Measurements from ENCODE around the gene BACE2.

The BACE2 gene

DNA sequence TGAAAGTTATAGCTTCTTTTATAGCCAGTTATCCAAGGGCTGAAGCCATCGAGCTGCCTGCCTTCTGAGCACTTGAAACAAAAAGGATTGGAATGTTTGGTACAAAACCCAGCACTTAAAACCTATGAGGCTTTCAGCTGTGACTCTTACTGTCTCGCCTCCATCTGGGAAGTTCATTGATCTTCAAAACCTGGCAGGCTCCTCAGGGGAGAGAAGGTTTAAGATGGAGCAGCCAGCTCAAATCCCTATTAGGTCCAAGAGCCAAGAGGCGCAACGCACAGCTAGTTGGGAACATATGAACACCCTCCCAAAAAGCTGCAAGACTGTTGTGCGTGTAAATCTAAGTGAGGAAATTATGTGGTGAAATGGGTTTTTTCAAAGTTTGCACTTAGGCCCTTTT lies 33.4 kb downstream of the BACE2 start:
- TF ChIP-seq, protein P1, sequence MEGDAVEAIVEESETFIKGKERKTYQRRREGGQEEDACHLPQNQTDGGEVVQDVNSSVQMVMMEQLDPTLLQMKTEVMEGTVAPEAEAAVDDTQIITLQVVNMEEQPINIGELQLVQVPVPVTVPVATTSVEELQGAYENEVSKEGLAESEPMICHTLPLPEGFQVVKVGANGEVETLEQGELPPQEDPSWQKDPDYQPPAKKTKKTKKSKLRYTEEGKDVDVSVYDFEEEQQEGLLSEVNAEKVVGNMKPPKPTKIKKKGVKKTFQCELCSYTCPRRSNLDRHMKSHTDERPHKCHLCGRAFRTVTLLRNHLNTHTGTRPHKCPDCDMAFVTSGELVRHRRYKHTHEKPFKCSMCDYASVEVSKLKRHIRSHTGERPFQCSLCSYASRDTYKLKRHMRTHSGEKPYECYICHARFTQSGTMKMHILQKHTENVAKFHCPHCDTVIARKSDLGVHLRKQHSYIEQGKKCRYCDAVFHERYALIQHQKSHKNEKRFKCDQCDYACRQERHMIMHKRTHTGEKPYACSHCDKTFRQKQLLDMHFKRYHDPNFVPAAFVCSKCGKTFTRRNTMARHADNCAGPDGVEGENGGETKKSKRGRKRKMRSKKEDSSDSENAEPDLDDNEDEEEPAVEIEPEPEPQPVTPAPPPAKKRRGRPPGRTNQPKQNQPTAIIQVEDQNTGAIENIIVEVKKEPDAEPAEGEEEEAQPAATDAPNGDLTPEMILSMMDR (IDR thresholded peaks at IDR 0.05; ENCODE audit: insufficient read depth, missing control alignments) = no peak
- DNase-seq (ENCODE audit: insufficient read length, low spot score) = no peak
- FAIRE-seq = no peak

DNA sequence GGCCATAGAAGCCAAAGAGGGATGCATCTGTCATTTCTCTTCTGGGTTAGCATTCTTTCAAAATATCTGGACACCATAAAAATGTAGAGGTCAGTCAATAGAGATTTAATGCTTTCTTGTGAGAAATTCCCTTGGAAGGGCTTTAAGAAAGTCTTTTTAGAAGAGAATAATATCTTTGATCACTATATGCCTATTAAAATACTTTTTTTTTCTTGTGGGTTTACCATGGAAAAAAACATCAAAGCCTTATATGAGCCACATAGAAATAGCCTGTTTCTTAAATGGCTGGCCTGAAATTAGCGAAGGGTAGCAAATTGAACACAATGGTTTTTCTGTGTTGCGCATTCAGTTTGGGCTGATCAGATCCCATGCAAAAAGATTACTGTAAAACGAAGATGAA lies 36.8 kb downstream of the BACE2 start:
- no peak for FAIRE-seq
- TF ChIP-seq, protein P1 (IDR thresholded peaks at IDR 0.05; ENCODE audit: insufficient read depth, missing control alignments) = no peak
- no peak for DNase-seq (ENCODE audit: insufficient read length, low spot score)

DNA sequence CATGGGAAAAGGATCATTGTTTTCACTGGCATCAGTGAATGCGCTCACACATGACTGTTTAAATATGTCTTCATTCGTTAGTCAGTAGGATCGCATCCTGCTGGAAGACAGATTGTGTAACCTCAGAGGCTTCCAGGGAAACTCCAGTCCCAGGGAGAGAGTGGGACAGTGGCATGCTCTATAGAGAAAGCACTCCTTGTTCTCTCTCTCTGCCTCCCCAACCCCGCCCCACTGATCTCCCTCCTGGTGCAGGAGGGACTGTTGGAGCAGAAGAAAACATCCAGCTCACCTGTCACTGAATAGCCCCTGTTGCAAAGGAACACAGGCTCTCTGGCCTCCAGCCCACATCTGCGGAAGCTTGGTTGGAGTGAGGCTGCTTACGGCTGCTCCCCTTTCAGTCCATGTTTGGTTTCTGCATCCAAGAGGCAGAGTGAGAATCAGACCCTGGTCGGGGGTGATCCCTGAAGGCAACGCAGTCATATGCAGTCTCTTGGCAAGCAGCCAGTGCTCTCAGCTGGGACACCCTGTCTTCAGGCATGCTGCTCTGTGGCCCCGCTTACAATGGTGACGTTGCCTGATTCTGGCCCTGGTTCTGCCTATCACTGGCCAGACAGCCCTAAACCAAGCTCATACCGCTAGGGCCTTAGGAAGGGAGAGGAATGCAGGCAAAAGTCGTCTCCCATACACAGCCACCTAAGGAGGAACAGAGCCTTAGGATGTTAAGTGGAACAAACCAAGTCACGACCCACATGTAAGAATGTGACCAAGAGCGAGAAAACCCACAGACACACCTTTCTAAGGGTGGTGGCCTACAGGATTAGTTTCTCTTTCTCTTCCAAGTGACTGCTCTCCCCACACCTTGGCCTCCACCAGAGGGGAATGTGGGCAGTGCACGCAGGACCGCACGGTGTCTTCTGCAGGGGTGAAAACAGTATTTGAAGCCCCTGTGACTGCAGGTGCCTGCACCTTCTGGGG lies 39.7 kb downstream of the BACE2 start:
- no peak for FAIRE-seq
- TF ChIP-seq, protein P1 (IDR thresholded peaks at IDR 0.05; ENCODE audit: insufficient read depth, missing control alignments) = no peak
- DNase-seq (ENCODE audit: insufficient read length, low spot score) = no peak

DNA sequence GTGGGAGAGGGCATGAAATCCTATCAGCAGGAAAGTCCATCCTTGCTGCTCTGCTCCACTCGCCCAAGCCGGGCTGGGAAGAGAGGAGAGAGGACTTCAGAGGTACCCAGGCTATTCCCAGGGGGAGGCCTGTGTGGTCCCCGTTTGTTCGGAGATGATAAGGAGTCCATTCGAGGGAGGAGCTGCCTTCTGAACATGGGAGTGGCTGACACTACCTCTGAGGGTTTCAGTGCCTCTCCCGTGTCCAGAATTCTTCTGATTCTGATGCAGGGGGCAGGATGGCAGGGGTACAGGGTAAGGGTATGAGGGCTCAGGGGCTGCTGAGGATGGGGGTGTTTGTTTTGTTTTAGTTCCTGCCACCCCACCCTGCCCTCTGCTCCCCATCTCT lies 40.4 kb downstream of the BACE2 start:
- TF ChIP-seq, protein P1 (IDR thresholded peaks at IDR 0.05; ENCODE audit: insufficient read depth, missing control alignments) = no peak
- no peak for FAIRE-seq

DNA sequence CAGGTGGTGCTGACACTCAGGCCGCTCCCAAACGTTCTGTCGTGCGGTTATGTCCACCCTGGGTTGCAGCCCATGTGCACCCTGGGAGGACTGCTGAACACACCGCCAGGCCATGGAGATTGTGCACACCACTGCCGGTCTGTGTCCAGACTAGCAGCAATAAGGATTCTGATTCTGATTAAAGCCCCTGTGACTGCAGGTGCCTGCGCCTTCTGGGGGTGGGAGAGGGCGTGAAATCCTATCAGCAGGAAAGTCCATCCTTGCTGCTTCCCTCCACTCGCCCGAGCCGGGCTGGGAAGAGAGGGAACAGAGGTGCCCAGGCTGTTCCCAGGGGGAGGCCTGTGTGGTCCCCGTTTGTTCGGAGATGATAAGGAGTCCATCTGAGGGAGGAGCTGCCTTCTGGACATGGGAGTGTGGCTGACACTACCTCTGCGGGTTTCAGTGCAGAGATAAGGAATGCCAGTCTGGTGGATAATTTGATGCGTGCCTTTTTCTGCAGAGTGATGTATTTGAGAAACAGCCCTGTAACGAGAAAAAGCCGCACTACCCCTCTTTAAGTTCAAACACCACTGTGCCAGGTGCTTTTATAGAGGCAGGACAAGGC lies 41.2 kb downstream of the BACE2 start:
- TF ChIP-seq, protein P1 (IDR thresholded peaks at IDR 0.05; ENCODE audit: insufficient read depth, missing control alignments) = no peak
- DNase-seq (ENCODE audit: insufficient read length, low spot score) (no peak), FAIRE-seq (no peak)

More for the DNA sequence above, 40.4 kb downstream of the BACE2 start:
- DNase-seq (ENCODE audit: insufficient read length, low spot score) = no peak

DNA sequence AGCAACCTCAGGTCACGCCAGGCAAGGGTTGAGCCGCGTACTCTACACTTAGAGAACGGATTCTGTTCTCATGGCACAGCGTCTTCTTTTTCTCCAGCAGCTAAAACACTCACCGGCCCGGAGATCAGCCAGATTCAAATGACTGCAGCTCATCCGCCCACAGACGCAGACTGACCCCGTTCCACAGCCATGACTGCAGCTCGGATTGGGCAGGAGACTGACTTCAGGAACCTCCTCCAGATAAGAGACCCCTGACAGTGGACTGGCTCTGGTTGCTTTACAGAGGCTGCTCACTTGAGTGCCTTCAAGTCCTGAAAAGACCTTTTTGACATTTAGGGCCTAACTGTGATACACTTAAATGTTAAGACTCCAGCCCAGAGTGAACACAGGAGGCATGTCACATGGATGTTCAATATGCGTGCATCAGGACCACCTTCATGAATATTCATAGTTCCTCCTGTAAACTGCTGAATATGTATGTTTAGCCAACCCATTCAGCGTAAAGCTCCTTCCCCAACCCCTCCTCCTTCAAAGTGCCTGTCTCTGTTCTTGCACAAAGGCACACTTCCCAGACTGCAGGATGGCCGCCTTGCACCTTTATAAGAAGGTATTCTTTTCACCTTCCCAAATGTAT lies 42.6 kb downstream of the BACE2 start:
- DNase-seq (ENCODE audit: insufficient read length, low spot score) (no peak), FAIRE-seq (no peak)
- TF ChIP-seq, protein P1 (IDR thresholded peaks at IDR 0.05; ENCODE audit: insufficient read depth, missing control alignments) = no peak
